Smooth muscle cell (in vitro differentiated cells): ENCODE results near the gene PEX5L. TPM values are rescaled to one million over a fixed set of nuclear protein-coding genes. Genes with fewer than 3 reads are reported as not detected.

ENCODE experiments used
- DNase-seq: peaks from one replicate; lab custom pipeline; 2025; ENCODE audit not compliant: unreplicated experiment; lab: John Stamatoyannopoulos, UW
- H2AFZ ChIP-seq: fragments of 200-600 bp; sonication (generic); 2 replicates; pipeline ENCODE4 v1.6.0; 2016; ENCODE audit warnings: antibody characterized with exemption, low read depth, mild to moderate bottlenecking
- H3F3A ChIP-seq: fragments of 200-600 bp; sonication (generic); 2 replicates; pipeline ENCODE4 v1.6.0; 2017; ENCODE audit warnings: antibody characterized with exemption, low read depth
- H3K27ac ChIP-seq: fragments of 200-600 bp; sonication (generic); 2 replicates; pipeline ENCODE4 v1.5.1; 2016; ENCODE audit warnings: low read depth, mild to moderate bottlenecking
- H3K27me3 ChIP-seq: fragments of 200-600 bp; sonication (generic); 2 replicates; pipeline ENCODE4 v1.6.1; 2016; ENCODE audit warnings: low read depth, mild to moderate bottlenecking
- H3K36me3 ChIP-seq: fragments of 200-600 bp; sonication (generic); 2 replicates; pipeline ENCODE4 v1.5.1; 2016; ENCODE audit warnings: low read depth
- H3K4me1 ChIP-seq: fragments of 200-600 bp; sonication (generic); 2 replicates; pipeline ENCODE4 v1.5.1; 2016; ENCODE audit warnings: low read depth
- H3K4me2 ChIP-seq: fragments of 200-600 bp; sonication (generic); 2 replicates; pipeline ENCODE4 v1.6.0; 2016; ENCODE audit warnings: mild to moderate bottlenecking
- H3K4me3 ChIP-seq: fragments of 200-600 bp; sonication (generic); 2 replicates; pipeline ENCODE4 v1.5.1; 2016; ENCODE audit warnings: mild to moderate bottlenecking
- H3K79me2 ChIP-seq: fragments of 200-600 bp; sonication (generic); 2 replicates; pipeline ENCODE4 v1.6.0; 2016; ENCODE audit warnings: low read depth, mild to moderate bottlenecking
- H3K9ac ChIP-seq: fragments of 200-600 bp; sonication (generic); 2 replicates; pipeline ENCODE4 v1.6.0; 2016; ENCODE audit warnings: low read depth
- H3K9me3 ChIP-seq: fragments of 200-600 bp; sonication (generic); replicated peaks from 2 replicates; pipeline ENCODE4 v1.5.1; 2016; ENCODE audit warnings: low read depth
- H4K20me1 ChIP-seq: fragments of 200-600 bp; sonication (generic); 2 replicates; pipeline ENCODE4 v1.6.0; 2016; ENCODE audit warnings: low read depth
- CTCF ChIP-seq: fragments of 200-600 bp; sonication (generic); IDR thresholded peaks from 2 replicates; pipeline ENCODE4 v1.5.1; 2017; ENCODE audit warnings: borderline replicate concordance, mild to moderate bottlenecking, antibody characterized with exemption; ENCODE audit not compliant: insufficient read depth, poor library complexity, severe bottlenecking
- WGBS: methylation state at CpG from one replicate; pipeline ENCODE4 v1.1.7; 2016; ENCODE audit warnings: low lambda C conversion rate; 5-methylcytosine and 5-hydroxymethylcytosine counted together
- polyA plus RNA-seq: library from polyadenylated mRNA; unstranded; fragments of >200 nt; fragmentation: Nextera tagmentation; extraction: Ambion mirVana; gene quantifications from 2 replicates; pipeline ENCODE4 v1.2.1, GENCODE V29; 2016
- total RNA-seq: library from RNA; depleted of rRNA; stranded (reverse); fragments of >200 nt; gene quantifications from 2 replicates; pipeline ENCODE4 v1.2.3, GENCODE V29; 2014

Gene PEX5L
- total and polyA plus RNA-seq, 2 experiments from 2014 or later = not detected

DNA sequence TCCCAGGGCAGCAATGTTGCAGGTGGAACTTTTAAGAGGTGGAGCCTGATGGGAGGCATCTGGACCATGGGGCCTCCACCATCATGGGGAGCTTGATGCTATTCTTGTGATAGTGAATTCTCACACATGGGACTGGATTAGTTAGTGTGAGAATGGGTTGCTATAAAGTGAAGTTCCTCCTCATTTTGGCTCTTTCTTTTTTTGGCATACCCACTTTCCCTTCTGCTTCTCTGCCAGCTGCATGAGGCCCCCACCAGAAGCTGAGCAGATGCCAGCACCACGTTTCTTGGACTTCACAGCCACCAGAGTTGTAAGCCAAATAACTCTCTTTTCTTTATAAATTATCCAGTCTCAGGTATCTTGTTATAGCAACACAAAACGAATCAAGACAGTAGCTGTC, 101.0 kb downstream of the PEX5L start:
- WGBS = 73% methylated on average over 2 of the region's 2 CpGs
- Histone ChIP-seq H3K36me3 (no peaks in the 10 kb centered on the region), H3K4me2 (no peak overlapping the region), H3K9me3 (no peaks in the 10 kb centered on the region), H4K20me1 (no peaks in the 10 kb centered on the region), H3F3A (no peaks in the 10 kb centered on the region), H3K9ac (no peak overlapping the region), H2AFZ (no peak overlapping the region), H3K27me3 (no peaks in the 10 kb centered on the region), H3K4me1 (peaks cover 4% of the 10 kb centered on the region), H3K79me2 (no peaks in the 10 kb centered on the region), H3K27ac (no peak overlapping the region), H3K4me3 (no peak overlapping the region)
- DNase-seq = no peak
- no peak for TF ChIP-seq CTCF

GRCh38 chr3:179933914-179934313, 102.8 kb downstream of the PEX5L start:
- Histone ChIP-seq H3K79me2 (no peaks in the 10 kb centered on the region), H3K4me1 (peaks cover 4% of the 10 kb centered on the region), H3K27ac (no peak overlapping the region), H3K9ac (no peak overlapping the region), H3K4me2 (no peak overlapping the region), H4K20me1 (no peaks in the 10 kb centered on the region), H3F3A (no peaks in the 10 kb centered on the region), H3K27me3 (no peaks in the 10 kb centered on the region), H2AFZ (no peak overlapping the region), H3K36me3 (no peaks in the 10 kb centered on the region), H3K4me3 (no peak overlapping the region), H3K9me3 (no peaks in the 10 kb centered on the region)
- no peak for DNase-seq
- 88% methylated on average over 4 of the region's 4 CpGs for WGBS
- no peak for TF ChIP-seq CTCF

GRCh38 chr3:179933080-179933479, 103.7 kb downstream of the PEX5L start:
- TF ChIP-seq CTCF = no peak

GRCh38 chr3:179932674-179933073, 104.1 kb downstream of the PEX5L start:
- Histone ChIP-seq H4K20me1 (no peaks in the 10 kb centered on the region), H3K9me3 (no peaks in the 10 kb centered on the region), H3K79me2 (no peaks in the 10 kb centered on the region), H3K27ac (no peak overlapping the region), H3K4me1 (no peaks in the 10 kb centered on the region), H3K4me2 (no peak overlapping the region), H3K9ac (no peak overlapping the region), H3F3A (no peaks in the 10 kb centered on the region), H3K27me3 (no peaks in the 10 kb centered on the region), H3K4me3 (no peak overlapping the region), H3K36me3 (no peaks in the 10 kb centered on the region), H2AFZ (no peak overlapping the region)
- DNase-seq = no peak
- no peak for TF ChIP-seq CTCF
- 89% methylated on average over 1 of the region's 1 CpG for WGBS

More at GRCh38 chr3:179933080-179933479, 103.7 kb downstream of the PEX5L start:
- DNase-seq = no peak
- Histone ChIP-seq H3K36me3 (no peaks in the 10 kb centered on the region), H3K4me2 (no peak overlapping the region), H3K9me3 (no peaks in the 10 kb centered on the region), H3K79me2 (no peaks in the 10 kb centered on the region), H3K4me1 (no peaks in the 10 kb centered on the region), H3K27ac (no peak overlapping the region), H2AFZ (no peak overlapping the region), H4K20me1 (no peaks in the 10 kb centered on the region), H3K27me3 (no peaks in the 10 kb centered on the region), H3K4me3 (no peak overlapping the region), H3F3A (no peaks in the 10 kb centered on the region), H3K9ac (no peak overlapping the region)
- 90% methylated on average over 4 of the region's 4 CpGs for WGBS
